HCT116 (cell line): ENCODE data around the gene SUPT3H. TPM values are rescaled to one million over a fixed set of nuclear protein-coding genes. Genes with fewer than 3 reads are reported as not detected.

Experiments
- ATAC-seq: fragments of 200-7000 bp; cut with Tn5 transposase; 2 replicates; pipeline ENCODE4 v1.9.1; 2020; ENCODE audit warnings: mild to moderate bottlenecking, moderate library complexity
- BruUV-seq: library from RNA; stranded (reverse); fragments of 400-500 nt; replicated peaks from 2 replicates; lab custom pipeline; 2021; lab: Mats Ljungman, UMichigan
- CTCF ChIA-PET: fragments of 300-600 bp; sonication (Branson Sonifier 250); formaldehyde crosslinking; loops from one replicate; lab custom pipeline; 2021; ENCODE audit warnings: antibody characterized with exemption; lab: Charles Lee
- POLR2A ChIA-PET: fragments of 300-600, 350-600 bp; sonication (Branson Sonifier 250); formaldehyde crosslinking; loops from one replicate; lab custom pipeline; 2021; ENCODE audit warnings: antibody characterized with exemption; lab: Charles Lee
- RAD21 ChIA-PET, 2 experiments: fragments of 300-600 bp; sonication (Branson Sonifier 250); formaldehyde crosslinking; loops; one replicate each; lab custom pipeline; 2023; ENCODE audit warnings: low total read pairs in 2 of 2; ENCODE audit not compliant: uncharacterized antibody in 2 of 2, unreplicated experiment in 2 of 2, low non-redundant PET in 1 of 2; lab: Charles Lee
- DNase-seq: peaks from one replicate; pipeline ENCODE4 v3.0.0-alpha.2; 2010; ENCODE audit warnings: low read depth, low spot score
- H2AFZ ChIP-seq: fragments of 200-600 bp; shearing (Covaris generic), sonication (generic); 2 replicates; pipeline ENCODE4 v1.6.1; 2017; ENCODE audit warnings: low read depth, mixed run types, mixed read lengths, antibody characterized with exemption, low read length; ENCODE audit not compliant: poor library complexity, severe bottlenecking
- H3K27ac ChIP-seq: 2 replicates; pipeline ENCODE4 v1.5.1; 2012; ENCODE audit warnings: low read depth, low read length
- H3K27me3 ChIP-seq: fragments of 200-600 bp; sonication (generic); 2 replicates; pipeline ENCODE4 v1.6.1; 2016; ENCODE audit warnings: mixed run types, low read length, mixed read lengths; ENCODE audit not compliant: insufficient read depth
- H3K36me3 ChIP-seq, 2 experiments: fragments of 200-500 bp in 1 of 2; fragments of 200-600 bp in 1 of 2; sonication (Bioruptor generic) in 1 of 2; sonication (generic) in 1 of 2; 2 replicates each; pipeline versions ENCODE4 v1.5.1 to v1.6.1; 2014 to 2016; ENCODE audit warnings: low read length in 2 of 2, inconsistent platforms in 1 of 2, mixed read lengths in 1 of 2, mixed run types in 1 of 2; ENCODE audit not compliant: insufficient read depth in 2 of 2, control insufficient read depth in 1 of 2
- H3K4me1 ChIP-seq, 2 experiments: fragments of 200-600 bp in 1 of 2; sonication (generic) in 1 of 2; 2 replicates each; pipeline versions ENCODE4 v1.5.1 to v1.6.1; 2012 to 2017; ENCODE audit warnings: low read length in 2 of 2, inconsistent platforms in 1 of 2, mild to moderate bottlenecking in 1 of 2, mixed read lengths in 1 of 2, mixed run types in 1 of 2, moderate library complexity in 1 of 2; ENCODE audit not compliant: insufficient read depth in 2 of 2, control insufficient read depth in 1 of 2
- H3K4me2 ChIP-seq: fragments of 200-600 bp; sonication (generic); 2 replicates; pipeline ENCODE4 v1.6.1; 2017; ENCODE audit warnings: mixed run types, low read length, mixed read lengths
- H3K4me3 ChIP-seq, 2 experiments: fragments of 200-600 bp in 1 of 2; sonication (generic) in 1 of 2; replicated peaks in 1 of 2; 2 replicates each; pipeline ENCODE4 v1.5.1; 2011 to 2016; ENCODE audit warnings: low read length in 2 of 2, control low read depth in 1 of 2, low read depth in 1 of 2, mild to moderate bottlenecking in 1 of 2, mixed read lengths in 1 of 2, mixed run types in 1 of 2
- H3K79me2 ChIP-seq: fragments of 200-600 bp; sonication (generic); 2 replicates; pipeline ENCODE4 v1.6.1; 2017; ENCODE audit warnings: mild to moderate bottlenecking, mixed run types, low read length, moderate library complexity, mixed read lengths; ENCODE audit not compliant: insufficient read depth
- H3K9ac ChIP-seq: fragments of 200-600 bp; sonication (generic); 2 replicates; pipeline ENCODE4 v1.6.1; 2016; ENCODE audit warnings: low read length, mixed read lengths
- H3K9me2 ChIP-seq: fragments of 200-600 bp; sonication (generic), shearing (Covaris generic); 2 replicates; pipeline ENCODE4 v1.6.1; 2017; ENCODE audit warnings: mixed run types, mild to moderate bottlenecking, moderate library complexity; ENCODE audit not compliant: insufficient read depth
- H3K9me3 ChIP-seq, 2 experiments: fragments of 200-500 bp in 1 of 2; fragments of 200-600 bp in 1 of 2; sonication (Bioruptor generic) in 1 of 2; sonication (generic) in 1 of 2; 2 replicates each; pipeline ENCODE4 v1.6.1; 2014 to 2017; ENCODE audit warnings: low read length in 2 of 2, mixed read lengths in 2 of 2, inconsistent platforms in 1 of 2, low read depth in 1 of 2, mild to moderate bottlenecking in 1 of 2, mixed run types in 1 of 2, moderate library complexity in 1 of 2; ENCODE audit not compliant: control insufficient read depth in 1 of 2, insufficient read depth in 1 of 2
- H4K20me1 ChIP-seq: fragments of 200-600 bp; sonication (generic), shearing (Covaris generic); 2 replicates; pipeline ENCODE4 v1.6.1; 2017; ENCODE audit warnings: mixed run types, mild to moderate bottlenecking, moderate library complexity; ENCODE audit not compliant: insufficient read depth
- CBX3 ChIP-seq: IDR thresholded peaks from 2 replicates; pipeline ENCODE4 v1.6.1; 2012; ENCODE audit warnings: low read depth
- FOSL1 ChIP-seq: IDR thresholded peaks from 2 replicates; pipeline ENCODE4 v1.6.1; 2012; ENCODE audit warnings: low read depth
- POLR2AphosphoS5 ChIP-seq: IDR thresholded peaks from 2 replicates; pipeline ENCODE4 v1.6.1; 2011; ENCODE audit warnings: mild to moderate bottlenecking, low read depth, low read length, moderate library complexity
- REST ChIP-seq: IDR thresholded peaks from 2 replicates; pipeline ENCODE4 v1.6.1; 2012; ENCODE audit warnings: low read depth
- SP1 ChIP-seq: IDR thresholded peaks from 2 replicates; pipeline ENCODE4 v1.6.1; 2012; ENCODE audit warnings: low read depth
- TCF7L2 ChIP-seq: IDR thresholded peaks from 2 replicates; pipeline ENCODE4 v1.7.0; 2011; ENCODE audit warnings: borderline replicate concordance, inconsistent platforms; ENCODE audit not compliant: insufficient read depth, insufficient read length; ENCODE audit errors: extremely low read depth
- intact Hi-C: fragments of 100-400 bp; cut with micrococcal nuclease; formaldehyde crosslinking; loops from 2 replicates; pipeline ENCODE4 v1.10.0; 2022
- total RNA-seq: library from RNA; stranded (reverse); gene quantifications from one replicate; pipeline ENCODE4 v1.2.1, GENCODE V29; 2021; ENCODE audit not compliant: unreplicated experiment
- TF ChIP-seq, protein P1 (sequence below), 3 experiments: fragments of 200-600 bp in 1 of 3; sonication (generic) in 1 of 3; IDR thresholded peaks in 2 of 3; conservative IDR thresholded peaks in 1 of 3; 2 replicates each; pipeline ENCODE4 v1.5.1; 2012 to 2017; ENCODE audit warnings: low read depth in 2 of 3, low read length in 2 of 3, antibody characterized with exemption in 1 of 3, borderline replicate concordance in 1 of 3, control low read depth in 1 of 3, mild to moderate bottlenecking in 1 of 3, mixed read lengths in 1 of 3, mixed run types in 1 of 3, moderate library complexity in 1 of 3; ENCODE audit not compliant: insufficient read depth in 1 of 3
- TF ChIP-seq, protein P2 (sequence below): IDR thresholded peaks from 2 replicates; pipeline ENCODE4 v1.6.1; 2012

Gene SUPT3H
- total RNA-seq, 1 experiment from 2014 or later, result 7.4 TPM

DNA sequence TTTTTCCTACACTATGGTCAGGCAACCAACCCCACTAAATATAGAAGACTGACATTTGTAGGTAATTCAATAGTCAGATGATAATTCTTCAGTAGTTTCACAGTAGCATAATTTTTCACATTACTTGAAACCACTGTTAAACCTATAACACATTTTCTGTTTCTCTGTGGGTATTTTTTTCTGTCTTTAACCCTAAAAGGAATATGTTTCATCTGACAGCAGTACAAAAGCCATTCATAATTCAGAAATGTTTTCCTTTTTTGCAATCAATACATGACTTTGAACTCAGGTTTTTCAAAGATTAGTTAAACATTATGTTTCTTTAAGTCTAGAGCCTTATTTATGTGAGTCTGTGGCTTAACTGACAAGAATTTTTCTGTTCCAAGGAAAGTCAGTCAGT is 178.2 kb downstream of the SUPT3H start:
- RAD21 ChIA-PET, result no interaction called here
- intact Hi-C loops, result no loop called here
- TF ChIP-seq FOSL1 (no peak), TCF7L2 (no peak), REST (no peak), POLR2AphosphoS5 (no peak), SP1 (no peak), CBX3 (no peak)
- TF ChIP-seq, protein P1, sequence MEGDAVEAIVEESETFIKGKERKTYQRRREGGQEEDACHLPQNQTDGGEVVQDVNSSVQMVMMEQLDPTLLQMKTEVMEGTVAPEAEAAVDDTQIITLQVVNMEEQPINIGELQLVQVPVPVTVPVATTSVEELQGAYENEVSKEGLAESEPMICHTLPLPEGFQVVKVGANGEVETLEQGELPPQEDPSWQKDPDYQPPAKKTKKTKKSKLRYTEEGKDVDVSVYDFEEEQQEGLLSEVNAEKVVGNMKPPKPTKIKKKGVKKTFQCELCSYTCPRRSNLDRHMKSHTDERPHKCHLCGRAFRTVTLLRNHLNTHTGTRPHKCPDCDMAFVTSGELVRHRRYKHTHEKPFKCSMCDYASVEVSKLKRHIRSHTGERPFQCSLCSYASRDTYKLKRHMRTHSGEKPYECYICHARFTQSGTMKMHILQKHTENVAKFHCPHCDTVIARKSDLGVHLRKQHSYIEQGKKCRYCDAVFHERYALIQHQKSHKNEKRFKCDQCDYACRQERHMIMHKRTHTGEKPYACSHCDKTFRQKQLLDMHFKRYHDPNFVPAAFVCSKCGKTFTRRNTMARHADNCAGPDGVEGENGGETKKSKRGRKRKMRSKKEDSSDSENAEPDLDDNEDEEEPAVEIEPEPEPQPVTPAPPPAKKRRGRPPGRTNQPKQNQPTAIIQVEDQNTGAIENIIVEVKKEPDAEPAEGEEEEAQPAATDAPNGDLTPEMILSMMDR (IDR thresholded peaks at IDR 0.05 in 2 of 3, conservative IDR thresholded peaks at IDR 0.05 in 1 of 3; ENCODE audit: borderline replicate concordance in 1 of 3, insufficient read depth in 1 of 3, low read depth in 2 of 3, low read length in 2 of 3), result no peak
- TF ChIP-seq, protein P2, sequence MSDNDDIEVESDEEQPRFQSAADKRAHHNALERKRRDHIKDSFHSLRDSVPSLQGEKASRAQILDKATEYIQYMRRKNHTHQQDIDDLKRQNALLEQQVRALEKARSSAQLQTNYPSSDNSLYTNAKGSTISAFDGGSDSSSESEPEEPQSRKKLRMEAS, result no peak

More for the DNA sequence above, 178.2 kb downstream of the SUPT3H start:
- Histone ChIP-seq H3K9me3 (no peaks in the 10 kb centered on the region), H3K9ac (no peak overlapping the region), H4K20me1 (no peaks in the 10 kb centered on the region), H2AFZ (no peak overlapping the region), H3K27me3 (no peaks in the 10 kb centered on the region), H3K4me1 (no peaks in the 10 kb centered on the region; a peak in 1 of 4 replicates), H3K36me3 (no peaks in the 10 kb centered on the region), H3K4me2 (no peak overlapping the region), H3K9me2 (no peaks in the 10 kb centered on the region), H3K27ac (no peak overlapping the region), H3K4me3 (no peak overlapping the region), H3K79me2 (no peaks in the 10 kb centered on the region)
- DNase-seq (no peak), ATAC-seq (no peak)
- BruUV-seq, result no TSS peak
- POLR2A ChIA-PET, result no interaction called here
- CTCF ChIA-PET, result no interaction called here
